H54 (cell line): ENCODE results near the gene OR4E2.
"Not testable (repeated sequence)": the region's sequence is repeated elsewhere in the genome, so short reads cannot be mapped to it uniquely, and the experiment has no call there.

Source experiments
- DNase-seq: peaks from one replicate; pipeline ENCODE4 v3.0.0; 2011; ENCODE audit warnings: low spot score, mixed read lengths; ENCODE audit not compliant: insufficient read length
- FAIRE-seq: peaks from 3 replicates; lab custom pipeline; 2011; peaks lifted over from hg19 to GRCh38; lab: Jason Lieb, UNC
- POLR2A ChIP-seq: IDR thresholded peaks from 2 replicates; pipeline ENCODE4 v1.6.1; 2011; ENCODE audit warnings: low read depth, mild to moderate bottlenecking, low read length

The OR4E2 gene

GRCh38 chr14:21653331-21653885 is at the start of gene OR4E2:
TSS of gene OR4E2 (plus strand) at chr14:21653835. CDS start at chr14:21665083, 11,248 bp downstream.
- no peak for TF ChIP-seq POLR2A
- DNase-seq, result no peak
- no peak for FAIRE-seq

GRCh38 chr14:21612324-21612723 is 41.3 kb upstream of the OR4E2 start:
- FAIRE-seq (no peak), DNase-seq (no peak)
- TF ChIP-seq POLR2A, result no peak

GRCh38 chr14:21614240-21614639 is 39.4 kb upstream of the OR4E2 start:
- DNase-seq, result no peak
- no peak for FAIRE-seq
- TF ChIP-seq POLR2A, result no peak

GRCh38 chr14:21617614-21618013 is 36.0 kb upstream of the OR4E2 start:
- TF ChIP-seq POLR2A, result no peak
- FAIRE-seq, result no peak
- no peak for DNase-seq

- FAIRE-seq (no peak), DNase-seq (peak; percentile 4)
- TF ChIP-seq POLR2A, result no peak
These were observed 27.0 kb upstream of the OR4E2 start for GRCh38 chr14:21626491-21627230.

GRCh38 chr14:21630503-21630902 is 23.1 kb upstream of the OR4E2 start:
- DNase-seq, FAIRE-seq: not testable (repeated sequence)

- DNase-seq (no peak), FAIRE-seq (no peak)
- TF ChIP-seq POLR2A, result no peak
These were observed 22.6 kb upstream of the OR4E2 start for GRCh38 chr14:21631084-21631483.

- no peak for DNase-seq
- no peak for TF ChIP-seq POLR2A
- no peak for FAIRE-seq
These were observed 18.8 kb upstream of the OR4E2 start, which contains the start of gene OR10G2 for GRCh38 chr14:21634840-21635239. TSS of gene OR10G2 (minus strand) at chr14:21634940. CDS start at chr14:21634842, 98 bp downstream.

GRCh38 chr14:21642683-21643082 is 11.0 kb upstream of the OR4E2 start:
- no peak for DNase-seq
- no peak for TF ChIP-seq POLR2A
- no peak for FAIRE-seq

- FAIRE-seq, result no peak
- no peak for TF ChIP-seq POLR2A
- no peak for DNase-seq
These were observed 10.2 kb upstream of the OR4E2 start for GRCh38 chr14:21643407-21643806.

- FAIRE-seq (no peak), DNase-seq (no peak)
- TF ChIP-seq POLR2A, result no peak
These were observed 6.3 kb upstream of the OR4E2 start for GRCh38 chr14:21647380-21647779.

GRCh38 chr14:21652209-21652808 is 1.3 kb upstream of the OR4E2 start:
- no peak for TF ChIP-seq POLR2A
- no peak for FAIRE-seq
- no peak for DNase-seq

GRCh38 chr14:21654215-21654614 is 580 bp downstream of the OR4E2 start:
- DNase-seq (no peak), FAIRE-seq (no peak)
- no peak for TF ChIP-seq POLR2A

GRCh38 chr14:21656980-21657379 is 3.3 kb downstream of the OR4E2 start:
- FAIRE-seq (no peak), DNase-seq (no peak)
- no peak for TF ChIP-seq POLR2A
